Measurements from ENCODE around the gene IRF8. TPM values are rescaled to one million over a fixed set of nuclear protein-coding genes. Genes with fewer than 3 reads are reported as not detected.

Gene IRF8
- total RNA-seq, 1 donor from 2014 or later, result not detected

GRCh38 chr16:85963753-85964285 is 64.9 kb downstream of the IRF8 start:
- H3K9me3 Mint-ChIP-seq (ENCODE audit: low read depth), result no peaks in the 10 kb centered on the region
- H3K36me3 Mint-ChIP-seq (ENCODE audit: low read depth), result no peaks in the 10 kb centered on the region
- TF ChIP-seq, protein P1, sequence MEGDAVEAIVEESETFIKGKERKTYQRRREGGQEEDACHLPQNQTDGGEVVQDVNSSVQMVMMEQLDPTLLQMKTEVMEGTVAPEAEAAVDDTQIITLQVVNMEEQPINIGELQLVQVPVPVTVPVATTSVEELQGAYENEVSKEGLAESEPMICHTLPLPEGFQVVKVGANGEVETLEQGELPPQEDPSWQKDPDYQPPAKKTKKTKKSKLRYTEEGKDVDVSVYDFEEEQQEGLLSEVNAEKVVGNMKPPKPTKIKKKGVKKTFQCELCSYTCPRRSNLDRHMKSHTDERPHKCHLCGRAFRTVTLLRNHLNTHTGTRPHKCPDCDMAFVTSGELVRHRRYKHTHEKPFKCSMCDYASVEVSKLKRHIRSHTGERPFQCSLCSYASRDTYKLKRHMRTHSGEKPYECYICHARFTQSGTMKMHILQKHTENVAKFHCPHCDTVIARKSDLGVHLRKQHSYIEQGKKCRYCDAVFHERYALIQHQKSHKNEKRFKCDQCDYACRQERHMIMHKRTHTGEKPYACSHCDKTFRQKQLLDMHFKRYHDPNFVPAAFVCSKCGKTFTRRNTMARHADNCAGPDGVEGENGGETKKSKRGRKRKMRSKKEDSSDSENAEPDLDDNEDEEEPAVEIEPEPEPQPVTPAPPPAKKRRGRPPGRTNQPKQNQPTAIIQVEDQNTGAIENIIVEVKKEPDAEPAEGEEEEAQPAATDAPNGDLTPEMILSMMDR (IDR thresholded peaks at IDR 0.05), result no peak
- no peak for DNase-seq (ENCODE audit: low spot score)
- H3K27me3 Mint-ChIP-seq (ENCODE audit: low read depth), result peaks cover 60% of the 10 kb centered on the region
- H3K4me3 Mint-ChIP-seq (ENCODE audit: unreplicated experiment), result no peak overlapping the region
- peaks cover 8% of the 10 kb centered on the region for H3K4me1 Mint-ChIP-seq (ENCODE audit: low read depth)
- no peak overlapping the region for H3K27ac Mint-ChIP-seq (ENCODE audit: unreplicated experiment)

DNA sequence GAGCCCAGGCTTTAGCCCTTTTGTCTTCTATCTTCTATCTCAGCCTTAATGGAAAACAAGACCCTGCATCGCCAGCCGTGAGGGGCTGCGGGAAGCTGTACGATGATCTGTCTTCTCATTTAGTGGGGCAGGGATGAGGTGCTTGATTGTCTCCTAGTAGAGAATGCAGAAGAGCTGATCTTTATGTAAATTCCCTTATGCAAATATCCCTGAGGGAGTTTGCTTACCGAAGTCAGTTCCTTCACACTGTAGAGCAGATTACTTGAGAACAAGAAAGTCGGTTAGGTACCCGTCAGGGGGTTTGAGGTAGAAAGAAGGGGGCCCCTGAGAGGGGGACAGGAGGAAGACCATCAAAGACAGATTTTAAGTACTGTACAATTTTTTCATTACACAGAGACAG is 66.2 kb downstream of the IRF8 start:
- TF ChIP-seq, protein P1 (IDR thresholded peaks at IDR 0.05), result no peak
- Mint-ChIP-seq H3K27ac (ENCODE audit: unreplicated experiment) (no peak overlapping the region), H3K4me3 (ENCODE audit: unreplicated experiment) (no peak overlapping the region), H3K9me3 (ENCODE audit: low read depth) (no peaks in the 10 kb centered on the region), H3K4me1 (ENCODE audit: low read depth) (peaks cover 21% of the 10 kb centered on the region), H3K27me3 (ENCODE audit: low read depth) (peaks cover 58% of the 10 kb centered on the region), H3K36me3 (ENCODE audit: low read depth) (no peaks in the 10 kb centered on the region)
- DNase-seq (ENCODE audit: low spot score), result no peak

DNA sequence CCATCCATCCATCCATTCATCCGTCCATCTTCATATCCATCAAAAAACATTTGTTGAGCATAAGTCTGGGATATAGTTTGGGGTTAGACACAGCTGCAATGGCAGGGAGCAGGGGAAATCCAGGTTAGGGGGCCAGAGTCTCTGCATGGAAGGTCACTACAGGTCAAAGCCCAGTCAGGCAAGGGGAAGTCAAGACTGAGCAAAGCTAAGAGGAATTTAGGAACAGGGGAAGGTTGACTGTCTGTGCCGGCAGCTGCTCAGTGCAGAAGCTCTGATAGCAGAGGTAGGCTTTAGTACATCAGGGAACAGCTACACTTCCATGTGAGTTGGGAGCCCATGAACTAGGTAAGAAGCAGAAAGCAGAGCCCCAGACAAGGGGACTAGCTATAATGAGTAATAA is 68.1 kb downstream of the IRF8 start:
- Mint-ChIP-seq H3K4me1 (ENCODE audit: low read depth) (peaks cover 35% of the 10 kb centered on the region), H3K36me3 (ENCODE audit: low read depth) (no peaks in the 10 kb centered on the region), H3K27me3 (ENCODE audit: low read depth) (peaks cover 49% of the 10 kb centered on the region), H3K27ac (ENCODE audit: unreplicated experiment) (no peak overlapping the region), H3K4me3 (ENCODE audit: unreplicated experiment) (no peak overlapping the region), H3K9me3 (ENCODE audit: low read depth) (no peaks in the 10 kb centered on the region)
- TF ChIP-seq, protein P1 (IDR thresholded peaks at IDR 0.05), result no peak
- no peak for DNase-seq (ENCODE audit: low spot score)

GRCh38 chr16:85968041-85968920 is 69.3 kb downstream of the IRF8 start:
- Mint-ChIP-seq H3K4me3 (ENCODE audit: unreplicated experiment) (no peak overlapping the region), H3K27me3 (ENCODE audit: low read depth) (peaks cover 45% of the 10 kb centered on the region), H3K9me3 (ENCODE audit: low read depth) (no peaks in the 10 kb centered on the region), H3K36me3 (ENCODE audit: low read depth) (no peaks in the 10 kb centered on the region), H3K4me1 (ENCODE audit: low read depth) (peaks cover 35% of the 10 kb centered on the region), H3K27ac (ENCODE audit: unreplicated experiment) (peak overlapping the region; percentile 64)
- no peak for DNase-seq (ENCODE audit: low spot score)
- TF ChIP-seq, protein P1 (IDR thresholded peaks at IDR 0.05), result no peak

- Mint-ChIP-seq H3K36me3 (ENCODE audit: low read depth) (no peaks in the 10 kb centered on the region), H3K4me3 (ENCODE audit: unreplicated experiment) (peak overlapping the region; percentile 29), H3K4me1 (ENCODE audit: low read depth) (peaks cover 32% of the 10 kb centered on the region), H3K27me3 (ENCODE audit: low read depth) (peaks cover 40% of the 10 kb centered on the region), H3K27ac (ENCODE audit: unreplicated experiment) (peak overlapping the region; percentile 70), H3K9me3 (ENCODE audit: low read depth) (no peaks in the 10 kb centered on the region)
- no peak for DNase-seq (ENCODE audit: low spot score)
- TF ChIP-seq, protein P1 (IDR thresholded peaks at IDR 0.05), result no peak
Observed at GRCh38 chr16:85969159-85969558, 70.2 kb downstream of the IRF8 start.

All from chondrocyte (in vitro differentiated cells).